Measurements from ENCODE around the gene ASCC1.
"Not testable (repeated sequence)": the region's sequence is repeated elsewhere in the genome, so short reads cannot be mapped to it uniquely, and the experiment has no call there.

ASCC1 gene

GRCh38 chr10:72219235-72219814 lies 3.2 kb upstream of the ASCC1 start:
- no peak for DNase-seq (ENCODE audit: low read depth)

- DNase-seq (ENCODE audit: low read depth) = no peak
Observed at GRCh38 chr10:72218726-72219125, 2.6 kb upstream of the ASCC1 start.

- DNase-seq (ENCODE audit: low read depth) = no peak
Observed at GRCh38 chr10:72218325-72218724, 2.2 kb upstream of the ASCC1 start.

GRCh38 chr10:72211832-72212231 lies 4.2 kb downstream of the ASCC1 start:
- not testable (repeated sequence) for DNase-seq (ENCODE audit: low read depth)

- DNase-seq (ENCODE audit: low read depth) = not testable (repeated sequence)
Observed at GRCh38 chr10:72211381-72211780, 4.7 kb downstream of the ASCC1 start.

GRCh38 chr10:72208526-72208925 lies 7.5 kb downstream of the ASCC1 start:
- DNase-seq (ENCODE audit: low read depth) = not testable (repeated sequence)

GRCh38 chr10:72206511-72207229 lies 9.4 kb downstream of the ASCC1 start:
- no peak for DNase-seq (ENCODE audit: low read depth)

- no peak for DNase-seq (ENCODE audit: low read depth)
Observed at GRCh38 chr10:72204724-72205123, 11.4 kb downstream of the ASCC1 start.

GRCh38 chr10:72204296-72204695 lies 11.8 kb downstream of the ASCC1 start:
- DNase-seq (ENCODE audit: low read depth) = no peak

GRCh38 chr10:72201293-72201692 lies 14.8 kb downstream of the ASCC1 start:
- DNase-seq (ENCODE audit: low read depth) = no peak

- no peak for DNase-seq (ENCODE audit: low read depth)
Observed at GRCh38 chr10:72200883-72201282, 15.2 kb downstream of the ASCC1 start.

GRCh38 chr10:72194949-72195348 lies 21.1 kb downstream of the ASCC1 start:
- no peak for DNase-seq (ENCODE audit: low read depth)

GRCh38 chr10:72186982-72187330 lies 29.1 kb downstream of the ASCC1 start:
- no peak for DNase-seq (ENCODE audit: low read depth)

- peak; percentile 83 for DNase-seq (ENCODE audit: low read depth)
Observed at GRCh38 chr10:72186258-72186981, 29.7 kb downstream of the ASCC1 start.

GRCh38 chr10:72184156-72184555 lies 31.9 kb downstream of the ASCC1 start:
- no peak for DNase-seq (ENCODE audit: low read depth)

- no peak for DNase-seq (ENCODE audit: low read depth)
Observed at GRCh38 chr10:72177454-72177853, 38.6 kb downstream of the ASCC1 start.

- no peak for DNase-seq (ENCODE audit: low read depth)
Observed at GRCh38 chr10:72176701-72177100, 39.4 kb downstream of the ASCC1 start.

GRCh38 chr10:72175149-72175548 lies 40.9 kb downstream of the ASCC1 start:
- peak; percentile 64 for DNase-seq (ENCODE audit: low read depth)

GRCh38 chr10:72174297-72174662 lies 41.8 kb downstream of the ASCC1 start:
- no peak for DNase-seq (ENCODE audit: low read depth)

GRCh38 chr10:72173619-72174296 lies 42.3 kb downstream of the ASCC1 start:
- DNase-seq (ENCODE audit: low read depth) = peak; percentile 57

- DNase-seq (ENCODE audit: low read depth) = no peak
Observed at GRCh38 chr10:72173262-72173618, 42.8 kb downstream of the ASCC1 start.

- peak; percentile 59 for DNase-seq (ENCODE audit: low read depth)
Observed at GRCh38 chr10:72171175-72171630, 44.9 kb downstream of the ASCC1 start.

GRCh38 chr10:72170733-72171132 lies 45.3 kb downstream of the ASCC1 start:
- DNase-seq (ENCODE audit: low read depth) = no peak

Data from fibroblast of gingiva (primary cell).